ENCODE measurements around the gene VTI1B. TPM values are rescaled to one million over a fixed set of nuclear protein-coding genes. Genes with fewer than 3 reads are reported as not detected.
"Not testable (repeated sequence)": the region's sequence is repeated elsewhere in the genome, so short reads cannot be mapped to it uniquely, and the experiment has no call there.

VTI1B gene
- 100 to 1,000 TPM; 101 to 119 (median 106) TPM for polyA plus RNA-seq (ENCODE audit: insufficient read length in 4 of 4)

- peak in 3 of 4 donors; percentile 74 to 81 (median 79) for DNase-seq (ENCODE audit: low read depth in 4 of 4, low spot score in 3 of 4)
These were observed at the start of gene VTI1B for GRCh38 chr14:67674480-67675218. Gene VTI1B, minus strand, starts transcription at chr14:67674632. Its CDS starts 143 bp downstream, at chr14:67674489.

GRCh38 chr14:67722293-67722692 is 47.9 kb upstream of the VTI1B start:
- no peak for DNase-seq (ENCODE audit: low read depth in 4 of 4, low spot score in 3 of 4)

GRCh38 chr14:67721875-67722274 is 47.4 kb upstream of the VTI1B start:
- DNase-seq (ENCODE audit: low read depth in 4 of 4, low spot score in 3 of 4): no peak

GRCh38 chr14:67719866-67720265 is 45.4 kb upstream of the VTI1B start:
- DNase-seq (ENCODE audit: low read depth in 4 of 4, low spot score in 3 of 4): no peak

GRCh38 chr14:67719385-67719784 is 45.0 kb upstream of the VTI1B start:
- DNase-seq (ENCODE audit: low read depth in 4 of 4, low spot score in 3 of 4): not testable (repeated sequence)

- no peak for DNase-seq (ENCODE audit: low read depth in 4 of 4, low spot score in 3 of 4)
These were observed 43.8 kb upstream of the VTI1B start for GRCh38 chr14:67718265-67718664.

GRCh38 chr14:67717048-67717447 is 42.6 kb upstream of the VTI1B start:
- DNase-seq (ENCODE audit: low read depth in 4 of 4, low spot score in 3 of 4): no peak

- no peak for DNase-seq (ENCODE audit: low read depth in 4 of 4, low spot score in 3 of 4)
These were observed 35.8 kb upstream of the VTI1B start for GRCh38 chr14:67710209-67710608.

GRCh38 chr14:67709796-67710195 is 35.4 kb upstream of the VTI1B start:
- not testable (repeated sequence) for DNase-seq (ENCODE audit: low read depth in 4 of 4, low spot score in 3 of 4)

- DNase-seq (ENCODE audit: low read depth in 4 of 4, low spot score in 3 of 4): not testable (repeated sequence)
These were observed 34.9 kb upstream of the VTI1B start for GRCh38 chr14:67709346-67709745.

- no peak for DNase-seq (ENCODE audit: low read depth in 4 of 4, low spot score in 3 of 4)
These were observed 30.8 kb upstream of the VTI1B start for GRCh38 chr14:67705211-67705610.

GRCh38 chr14:67704484-67705089 is 30.2 kb upstream of the VTI1B start:
- DNase-seq (ENCODE audit: low read depth in 4 of 4, low spot score in 3 of 4): peak in 1 of 4 donors; percentile 23

GRCh38 chr14:67703997-67704396 is 29.6 kb upstream of the VTI1B start:
- no peak for DNase-seq (ENCODE audit: low read depth in 4 of 4, low spot score in 3 of 4)

- DNase-seq (ENCODE audit: low read depth in 4 of 4, low spot score in 3 of 4): not testable (repeated sequence)
These were observed 27.1 kb upstream of the VTI1B start, which contains the start of gene RDH12 for GRCh38 chr14:67701492-67701891. Gene RDH12, plus strand, starts transcription at chr14:67701886. Its CDS starts 20,757 bp downstream, at chr14:67722643.

- DNase-seq (ENCODE audit: low read depth in 4 of 4, low spot score in 3 of 4): no peak
These were observed 23.7 kb upstream of the VTI1B start for GRCh38 chr14:67698179-67698578.

GRCh38 chr14:67697006-67697405 is 22.6 kb upstream of the VTI1B start:
- no peak for DNase-seq (ENCODE audit: low read depth in 4 of 4, low spot score in 3 of 4)

- DNase-seq (ENCODE audit: low read depth in 4 of 4, low spot score in 3 of 4): peak in 3 of 4 donors; percentile 76 to 86 (median 79)
These were observed 21.0 kb upstream of the VTI1B start, which contains the start of gene RDH11 for GRCh38 chr14:67695394-67695949. Gene RDH11, minus strand, starts transcription at chr14:67695764. Its CDS starts 61 bp downstream, at chr14:67695703.

- DNase-seq (ENCODE audit: low read depth in 4 of 4, low spot score in 3 of 4): peak in 3 of 4 donors; percentile 38 to 64 (median 55)
These were observed 20.5 kb upstream of the VTI1B start for GRCh38 chr14:67694791-67695393.

GRCh38 chr14:67690011-67690410 is 15.6 kb upstream of the VTI1B start:
- DNase-seq (ENCODE audit: low read depth in 4 of 4, low spot score in 3 of 4): no peak

- DNase-seq (ENCODE audit: low read depth in 4 of 4, low spot score in 3 of 4): no peak
These were observed 9.4 kb upstream of the VTI1B start for GRCh38 chr14:67683842-67684241.

GRCh38 chr14:67680941-67681340 is 6.5 kb upstream of the VTI1B start:
- no peak for DNase-seq (ENCODE audit: low read depth in 4 of 4, low spot score in 3 of 4)
